Activated CD4-positive, alpha-beta T cell treated with anti-CD3 and anti-CD28 coated beads, Interleukin-2, Interleukin-4, amounts not matched to agents 100 ng/mL and 50 ng/mL, durations not matched to agents 16 hours and 8 hours (primary cell): Measurements from ENCODE around the gene PTPA.
"Not testable (repeated sequence)": the region's sequence is repeated elsewhere in the genome, so short reads cannot be mapped to it uniquely, and the experiment has no call there.

ENCODE experiments used
- DNase-seq: peaks from one replicate; pipeline ENCODE4 v3.0.0-alpha.2; 2020; ENCODE audit warnings: low spot score

PTPA gene

DNA sequence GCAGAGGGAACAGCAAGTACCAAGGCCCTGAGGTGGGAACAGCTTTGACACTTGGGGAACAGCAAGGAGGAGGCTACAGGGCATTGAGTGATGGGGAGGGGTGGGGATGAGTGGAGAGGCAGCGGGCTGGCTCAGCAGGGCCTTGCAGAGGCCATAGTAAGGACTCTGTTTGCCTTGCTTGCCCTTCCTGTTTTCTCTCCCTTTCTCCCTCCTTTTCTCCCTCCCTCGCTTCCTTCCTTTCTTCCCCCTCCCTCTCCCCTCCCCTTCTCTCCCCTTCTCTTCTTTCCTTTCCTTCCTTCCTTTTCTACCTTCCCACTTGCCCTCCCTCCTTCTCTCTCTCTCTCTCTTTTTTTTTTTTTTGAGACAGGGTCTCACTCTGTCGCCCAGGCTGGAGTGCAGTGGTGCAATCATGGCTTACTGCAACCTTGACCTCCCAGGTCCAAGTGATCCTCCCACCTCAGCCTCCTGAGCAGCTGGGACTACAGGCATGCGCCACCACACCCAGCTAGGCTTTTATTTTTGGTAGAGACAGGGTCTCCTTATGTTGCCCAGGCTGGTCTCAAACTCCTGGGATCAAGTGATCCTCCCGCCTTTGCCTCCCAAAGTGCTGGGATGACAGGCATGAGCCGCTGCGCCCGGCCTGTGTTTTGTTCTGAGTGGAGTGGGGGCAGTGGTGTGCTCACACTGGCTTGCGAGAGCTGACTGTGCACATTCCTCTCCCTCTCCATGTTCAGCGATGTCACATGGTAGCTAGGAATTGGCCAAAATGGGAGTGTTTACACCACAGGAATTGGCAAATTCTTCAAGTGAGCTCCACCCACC, 49.7 kb downstream of the PTPA start:
- DNase-seq: no peak

DNA sequence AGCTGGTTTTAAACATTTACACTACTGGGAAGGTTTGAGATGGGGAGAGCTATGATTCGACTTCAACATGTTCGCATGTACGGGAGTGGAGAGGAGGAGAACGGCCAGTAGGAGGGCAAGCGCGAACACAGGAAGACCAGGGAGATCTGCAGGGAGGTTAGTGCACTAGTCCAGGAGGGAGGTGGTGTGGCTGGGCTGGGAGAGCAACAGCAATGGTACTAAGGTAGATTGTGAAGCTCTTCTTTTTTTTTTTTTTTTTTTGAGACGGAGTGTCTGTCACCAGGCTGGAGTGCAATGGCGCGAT, 50.3 kb downstream of the PTPA start:
- DNase-seq: no peak

DNA sequence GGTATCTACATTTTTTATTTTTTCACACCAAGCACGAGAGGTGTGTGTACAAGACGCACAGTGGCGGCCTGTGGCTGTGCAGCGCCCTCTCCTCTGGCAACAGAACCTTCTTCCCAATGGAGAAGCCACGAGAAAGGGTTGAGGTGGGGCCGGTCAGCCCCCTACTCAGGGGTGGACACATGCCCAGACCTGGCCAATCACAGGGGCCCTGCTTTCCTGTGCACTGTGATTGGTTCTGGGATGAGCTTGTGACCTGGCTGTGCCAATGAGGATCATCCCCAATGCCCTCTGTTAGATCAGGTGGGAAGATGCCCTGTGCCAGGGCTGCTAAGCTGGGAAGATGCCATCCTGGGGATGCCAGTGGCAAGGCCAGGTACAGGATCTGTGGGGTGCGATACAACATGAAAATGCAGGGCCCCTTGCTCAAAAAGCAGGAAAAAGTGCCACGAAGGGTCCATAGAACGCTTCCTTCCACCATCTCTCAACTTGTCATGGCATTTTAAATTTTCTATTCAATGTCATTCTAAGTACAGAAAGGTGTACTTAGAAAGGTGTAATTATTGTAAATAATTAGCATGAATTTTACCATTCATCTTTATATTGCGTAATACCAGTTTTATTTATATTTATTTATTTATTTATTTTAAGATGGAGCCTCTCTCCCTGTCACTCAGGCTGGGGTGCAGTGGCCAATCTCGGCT, 51.4 kb downstream of the PTPA start:
- DNase-seq: no peak

DNA sequence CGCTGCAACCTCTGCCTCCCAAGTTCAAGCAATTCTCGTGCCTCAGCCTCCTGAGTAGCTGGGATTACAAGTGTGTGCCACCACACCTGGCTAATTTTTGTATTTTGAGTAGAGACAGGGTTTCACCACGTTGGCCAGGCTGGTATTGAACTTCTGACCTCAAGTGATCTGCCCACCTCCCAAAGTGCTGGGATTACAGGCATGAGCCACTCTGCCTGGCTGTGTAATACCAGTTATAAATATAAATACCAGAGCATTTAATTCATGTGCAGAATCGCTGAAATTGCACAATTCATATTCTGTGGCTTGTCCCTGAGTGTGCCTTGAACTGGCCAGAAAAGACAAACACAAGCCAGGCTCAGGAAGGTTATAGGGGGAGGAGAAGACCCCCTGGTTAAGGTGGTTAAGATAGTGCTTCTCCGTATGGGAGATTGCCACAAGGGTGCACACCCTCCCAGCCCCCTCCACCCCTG, 52.0 kb downstream of the PTPA start:
- not testable (repeated sequence) for DNase-seq

DNA sequence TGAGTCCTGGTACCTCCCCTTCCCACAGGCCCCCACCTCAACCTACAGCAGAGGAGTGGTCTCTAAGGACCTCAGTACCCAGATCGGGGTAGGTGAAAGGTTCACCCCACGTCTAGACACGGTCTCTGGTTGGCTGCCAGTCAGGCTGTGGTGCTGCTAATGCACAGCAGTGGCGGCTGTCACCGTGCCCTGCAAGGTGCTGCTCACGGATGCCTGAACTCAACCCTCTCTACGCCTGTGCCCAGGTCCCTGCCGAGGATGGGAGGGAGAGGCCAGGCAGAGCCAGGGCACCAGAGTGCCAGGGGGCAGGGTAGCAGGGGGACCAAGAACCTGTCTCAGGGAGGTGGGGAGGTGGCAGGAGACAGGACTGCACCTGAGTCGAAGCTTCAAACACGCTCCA, 52.5 kb downstream of the PTPA start:
- DNase-seq: no peak

DNA sequence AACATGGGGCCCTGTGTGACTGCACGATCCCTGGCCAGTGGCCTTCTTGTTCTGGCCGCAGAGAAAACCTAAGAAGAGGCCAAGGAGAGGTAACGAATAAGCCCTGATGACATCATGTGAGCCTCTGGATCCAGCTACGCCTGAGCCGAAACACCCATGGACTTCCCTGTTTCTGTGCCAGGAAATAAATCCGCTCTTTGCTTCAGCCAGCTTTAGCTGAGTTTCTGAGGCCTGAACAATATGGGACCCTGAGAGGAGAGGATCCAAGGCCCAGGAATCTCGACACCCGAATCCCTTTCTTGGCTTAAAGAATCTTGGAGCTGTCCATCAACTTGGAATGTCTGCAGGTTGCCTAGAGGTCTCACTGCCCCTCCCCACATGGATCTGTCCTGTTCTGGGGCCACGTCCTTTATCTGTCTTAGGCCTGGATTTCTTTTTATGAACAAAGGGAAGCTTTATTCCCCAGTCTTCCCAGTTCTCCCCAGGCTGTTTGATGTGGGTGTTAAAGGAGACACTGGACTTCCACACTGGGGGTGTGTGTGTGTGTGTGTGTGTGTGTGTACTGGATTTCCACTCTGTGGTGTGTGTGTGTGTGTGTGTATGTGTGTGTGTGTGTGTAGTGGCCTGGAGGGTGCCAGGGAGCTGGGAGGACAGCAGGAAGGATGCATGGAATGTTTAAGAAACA, 53.2 kb downstream of the PTPA start:
- no peak for DNase-seq

DNA sequence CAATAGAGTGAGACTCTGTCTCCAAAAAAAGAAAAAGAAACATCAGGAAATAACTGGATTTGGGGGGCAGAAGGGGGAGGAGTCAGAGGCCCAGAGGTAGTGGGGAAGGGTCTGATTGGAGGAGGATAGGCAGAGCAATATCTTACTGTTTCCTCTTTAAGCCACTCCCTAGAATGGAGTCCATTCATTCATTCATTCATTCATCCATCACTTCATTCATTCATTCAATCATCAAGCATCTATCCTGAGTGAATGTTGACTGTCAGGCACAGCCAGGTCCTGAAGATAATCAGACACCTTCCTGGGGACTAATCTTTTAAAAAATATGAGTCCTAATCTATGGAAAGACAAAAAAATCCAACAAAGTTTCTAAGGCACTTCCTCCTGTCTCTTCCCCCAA, 54.0 kb downstream of the PTPA start:
- DNase-seq: no peak

DNA sequence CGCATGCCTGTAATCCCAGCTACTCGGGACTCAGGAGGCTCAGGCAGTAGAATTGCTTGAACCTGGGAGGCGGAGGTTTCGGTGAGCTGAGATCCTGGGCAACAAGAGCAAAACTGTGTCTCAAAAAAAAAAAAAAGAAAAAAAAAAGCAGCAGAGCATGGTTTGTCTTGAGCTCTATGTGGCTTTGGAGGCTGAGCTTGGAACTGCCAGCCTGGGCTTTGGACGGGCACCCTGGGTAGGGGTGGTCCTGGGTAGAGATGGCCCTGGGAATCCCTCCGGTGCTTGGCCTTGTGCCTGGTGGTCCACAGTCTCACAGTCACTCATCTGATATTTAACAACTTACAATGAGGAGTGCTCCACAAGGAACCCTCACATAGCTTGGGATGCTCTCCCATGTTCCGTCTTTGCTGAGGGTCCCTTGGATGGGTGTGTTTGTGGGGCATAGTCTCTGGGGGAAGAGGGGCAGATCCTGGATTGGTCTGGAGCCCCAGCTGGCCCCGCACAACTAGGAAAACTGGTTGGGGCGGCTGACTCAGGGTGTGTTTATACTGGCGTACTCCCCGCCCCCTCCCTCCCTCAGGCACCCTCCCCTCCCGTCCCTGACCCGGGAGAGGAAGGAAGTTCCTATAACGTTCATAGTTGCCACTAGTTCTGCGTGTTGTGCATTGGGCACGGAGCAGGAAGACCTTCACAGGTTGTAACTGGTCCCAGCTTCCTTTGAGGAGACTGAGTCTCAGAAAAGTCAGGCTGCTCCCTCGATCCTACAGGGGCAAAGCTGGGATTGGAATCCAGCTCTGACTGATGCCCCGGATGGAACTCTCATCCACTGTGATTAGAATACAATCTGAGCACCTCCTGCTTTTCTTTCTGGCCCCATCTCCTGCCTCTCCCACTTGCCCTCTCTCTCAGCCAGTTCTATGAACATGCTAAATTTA, 55.7 kb downstream of the PTPA start:
- DNase-seq: no peak

DNA sequence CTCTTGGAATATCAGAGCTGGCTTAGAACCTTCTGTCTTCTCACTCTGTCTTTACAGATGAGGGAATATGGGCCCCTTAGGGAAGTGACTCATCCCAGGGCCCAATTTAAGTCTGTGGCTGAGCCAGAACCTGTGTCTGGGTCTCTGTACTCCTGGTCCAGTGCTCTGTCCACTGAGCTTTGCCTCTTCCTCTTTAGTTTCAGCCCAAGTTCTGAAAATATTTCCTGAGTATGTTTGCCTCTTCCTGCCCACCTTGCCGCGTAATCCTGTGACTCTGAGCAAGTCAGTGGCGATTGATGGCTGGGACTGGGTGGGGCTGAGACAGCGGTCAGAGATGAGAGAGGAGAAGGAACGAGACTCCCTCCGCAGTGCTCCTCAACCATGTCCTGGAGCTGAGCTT, 59.0 kb downstream of the PTPA start:
- no peak for DNase-seq

DNA sequence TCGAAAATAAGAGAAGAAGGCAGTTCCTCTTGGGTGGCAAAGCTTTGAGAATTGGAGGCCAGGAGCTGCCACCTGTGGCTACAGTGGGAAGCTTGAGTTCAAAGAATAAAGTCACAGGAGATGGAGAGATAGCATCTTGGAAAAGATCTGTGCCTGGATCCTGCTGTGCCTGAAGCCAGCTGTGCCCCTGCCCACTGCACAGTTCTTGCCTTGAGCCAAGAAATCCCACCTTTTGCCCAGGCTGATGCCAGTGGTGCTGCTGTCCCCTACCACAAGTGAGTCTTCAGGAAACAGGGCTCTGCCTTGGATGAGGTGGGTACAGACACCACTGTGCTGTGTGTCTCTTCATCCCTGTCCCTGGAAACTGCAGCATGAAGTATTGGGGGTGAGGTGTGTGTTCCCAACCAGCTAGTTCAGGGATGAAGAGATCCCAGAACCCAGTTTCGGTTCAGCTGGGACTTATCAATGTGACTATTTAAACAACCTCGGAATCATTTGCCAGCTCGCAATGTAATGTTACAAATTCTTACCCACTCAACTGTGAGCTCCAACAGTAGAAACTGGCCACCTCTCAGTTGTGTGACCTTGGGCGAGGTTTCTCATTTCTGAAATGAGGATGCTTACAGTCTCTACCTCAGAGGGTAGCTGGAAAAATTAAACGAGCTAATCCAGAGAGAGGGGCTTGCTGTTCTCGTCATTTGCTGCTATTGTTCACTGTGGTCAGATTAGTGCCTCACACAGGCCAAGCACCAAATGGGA, 61.0 kb downstream of the PTPA start:
- no peak for DNase-seq

DNA sequence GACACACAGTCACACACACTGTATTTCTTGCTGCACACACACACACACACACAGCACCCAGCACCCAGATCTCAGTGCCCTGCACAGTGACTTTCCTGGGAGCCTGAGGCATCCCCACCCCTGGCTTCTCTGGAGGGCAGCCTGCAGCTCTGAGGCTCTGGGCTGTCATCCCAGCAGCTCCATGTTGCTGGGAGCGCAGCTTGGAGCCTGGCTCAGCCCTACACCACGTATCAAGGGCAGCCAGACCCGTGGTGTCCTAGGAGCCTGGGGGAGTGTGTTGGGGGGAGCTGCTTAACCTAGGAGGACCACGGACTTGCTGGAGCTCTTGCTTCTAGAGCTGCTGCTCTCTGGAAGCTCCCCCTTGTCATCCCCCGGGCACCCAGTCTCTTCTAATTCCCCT, 61.6 kb downstream of the PTPA start:
- no peak for DNase-seq

DNA sequence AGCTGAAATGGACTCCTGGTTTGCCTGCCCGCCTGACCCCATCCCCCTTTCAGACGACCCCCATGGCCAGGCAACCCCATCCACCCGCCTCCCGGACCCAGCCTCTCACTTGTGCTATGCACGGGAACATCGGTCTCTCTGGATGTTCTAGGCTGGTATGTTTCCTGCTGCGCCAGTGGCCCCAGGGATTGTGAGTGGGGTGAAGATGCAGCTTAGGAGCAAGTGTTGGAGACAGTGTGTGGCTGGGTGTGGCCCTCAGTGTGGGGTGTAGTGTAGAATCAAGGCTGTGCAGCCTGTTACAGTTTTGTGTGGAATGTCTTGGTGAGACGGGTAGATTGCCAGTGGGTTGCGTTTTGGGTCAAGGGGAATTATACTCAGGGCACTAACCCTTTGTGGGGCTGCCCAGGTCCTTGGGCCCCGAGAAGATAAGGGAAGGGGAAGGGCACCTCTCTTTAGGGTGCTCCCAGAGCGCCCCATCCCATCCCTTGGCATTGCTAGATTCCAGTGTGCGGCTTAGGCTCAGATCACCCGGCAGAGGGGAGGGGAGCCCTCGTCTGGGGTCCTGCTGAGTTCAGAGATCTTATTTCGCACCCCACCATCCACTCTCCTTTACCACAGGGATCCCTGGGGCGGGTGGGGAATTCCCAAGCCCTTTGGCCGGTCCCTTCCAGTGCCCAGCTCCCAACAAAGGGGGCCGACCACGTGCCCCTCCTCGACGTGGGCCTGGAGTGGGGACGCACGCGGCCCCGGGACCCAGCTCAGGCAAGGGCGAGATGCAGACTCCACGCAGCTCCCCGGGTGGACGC, 62.3 kb downstream of the PTPA start:
- DNase-seq: no peak

DNA sequence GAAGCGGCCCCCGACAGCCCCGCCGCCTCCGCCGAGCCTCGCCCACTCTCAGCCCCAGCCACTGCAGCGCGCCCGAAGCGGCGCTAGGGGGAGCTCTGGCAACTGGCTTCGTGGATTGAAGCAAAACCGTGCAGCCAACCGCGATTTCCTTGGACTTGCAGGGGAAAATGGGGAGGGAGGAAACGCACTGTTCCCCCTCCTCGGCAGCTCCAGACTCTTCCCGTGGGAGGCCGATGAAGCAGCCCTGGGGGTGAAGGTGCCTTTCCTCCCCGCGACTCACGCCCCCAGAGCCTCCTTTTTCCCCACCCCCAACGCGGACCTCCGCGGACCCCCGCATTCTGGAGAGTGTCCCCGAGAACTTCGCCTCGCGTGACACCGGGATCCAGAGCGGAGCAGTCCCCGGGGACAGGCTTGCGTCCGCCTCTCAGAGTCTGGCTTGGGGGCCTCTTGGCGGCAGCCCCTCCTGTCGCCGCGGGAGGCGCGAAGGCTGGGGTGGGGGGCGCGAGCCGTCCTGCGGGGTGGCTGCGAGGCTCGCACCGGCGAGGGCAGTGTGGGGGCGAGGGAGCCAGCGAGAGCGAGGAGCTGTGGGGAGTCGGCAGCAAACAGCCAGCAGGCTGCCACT, 63.0 kb downstream of the PTPA start:
- peak; percentile 82 for DNase-seq

DNA sequence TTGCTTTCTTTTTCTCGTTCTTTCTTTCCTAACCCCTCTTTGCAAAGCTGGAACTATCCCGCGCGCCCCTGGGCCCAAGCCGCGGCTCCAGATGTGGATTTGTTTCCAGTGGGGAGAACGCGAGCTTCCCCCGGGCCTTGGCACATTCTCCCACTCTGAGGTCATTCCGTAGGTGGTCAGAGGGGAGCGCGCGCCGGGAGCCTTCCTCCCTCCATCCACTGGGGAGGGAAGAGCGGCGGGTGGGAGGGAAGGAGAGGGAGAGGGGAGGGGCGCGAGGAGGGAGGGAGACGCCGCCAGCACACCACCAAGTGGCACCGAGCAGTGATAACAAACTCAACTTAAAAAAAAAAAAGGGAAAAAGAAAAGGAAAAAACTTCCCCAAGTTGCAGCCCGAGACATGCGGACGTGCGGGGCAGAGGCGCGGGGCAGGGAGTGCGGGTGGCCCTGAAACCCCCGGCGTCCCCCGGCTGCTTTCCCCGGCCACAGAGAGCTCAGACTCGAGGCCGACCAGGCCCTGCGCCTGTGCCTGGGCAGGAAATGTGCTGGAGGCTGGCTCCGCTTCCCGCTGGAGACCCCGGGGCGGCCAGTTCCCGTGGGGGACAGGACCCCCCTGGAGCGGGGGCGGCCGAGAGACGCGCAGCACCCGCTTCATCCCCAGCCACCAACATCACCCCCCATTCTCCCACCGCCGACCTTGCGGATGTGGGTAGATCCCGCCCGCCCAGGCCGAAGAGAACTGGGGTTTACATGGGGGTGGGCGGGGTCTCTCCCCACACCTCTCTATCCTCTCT, 63.7 kb downstream of the PTPA start:
- no peak for DNase-seq

DNA sequence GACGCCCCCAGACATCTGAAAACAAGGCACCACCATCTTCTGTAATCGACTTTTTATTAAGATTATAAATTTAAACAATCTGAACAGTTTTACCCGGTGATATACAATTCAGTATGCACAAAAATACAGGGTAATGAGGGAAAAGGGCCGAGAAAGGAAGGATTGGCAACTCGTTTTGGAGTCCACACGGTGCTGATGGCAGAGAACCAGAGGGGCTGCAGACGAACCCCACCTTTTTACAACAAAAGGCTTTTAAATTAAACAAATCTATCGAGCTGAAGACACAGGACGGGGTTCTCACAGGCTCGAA, 64.3 kb downstream of the PTPA start:
- DNase-seq: no peak

DNA sequence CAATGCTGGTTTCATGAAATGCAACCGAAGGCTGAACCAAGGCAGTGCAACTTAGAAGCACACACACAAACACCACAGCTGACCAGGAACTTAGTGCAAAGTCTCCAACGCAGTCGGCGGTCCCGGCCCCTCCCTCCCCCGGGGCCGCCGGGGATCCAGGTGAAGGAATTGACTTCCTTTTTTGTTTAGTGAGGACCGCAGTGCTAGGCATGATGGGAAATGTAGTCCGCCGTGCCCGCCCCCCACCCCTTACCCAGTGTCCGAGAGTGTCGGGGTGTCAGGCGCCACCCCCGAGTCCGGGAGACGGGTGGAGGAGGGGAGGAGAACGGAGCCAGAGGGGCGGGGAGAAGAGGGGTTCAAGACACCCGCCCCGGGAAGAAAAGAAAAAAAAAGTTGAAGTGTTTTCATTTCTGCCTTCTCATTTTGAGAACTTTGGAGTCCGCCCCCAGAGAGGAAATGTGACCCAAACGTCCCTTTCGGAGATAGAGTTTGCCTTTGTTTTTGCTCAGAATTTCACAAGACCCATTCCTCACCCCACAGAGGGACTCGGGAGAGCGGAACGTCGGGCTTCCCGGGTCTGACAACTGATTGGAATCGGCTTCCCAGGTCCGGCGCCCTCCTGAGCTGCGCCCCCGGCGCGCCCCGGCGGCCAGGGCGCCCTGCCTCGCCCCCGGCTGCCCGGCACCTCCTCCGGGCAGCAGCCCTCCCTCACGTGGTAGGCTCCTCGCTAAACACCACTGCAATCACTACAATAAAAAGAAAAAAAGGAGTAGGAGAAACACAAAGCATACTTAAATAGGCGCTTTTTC, 64.8 kb downstream of the PTPA start:
- DNase-seq: peak; percentile 66

DNA sequence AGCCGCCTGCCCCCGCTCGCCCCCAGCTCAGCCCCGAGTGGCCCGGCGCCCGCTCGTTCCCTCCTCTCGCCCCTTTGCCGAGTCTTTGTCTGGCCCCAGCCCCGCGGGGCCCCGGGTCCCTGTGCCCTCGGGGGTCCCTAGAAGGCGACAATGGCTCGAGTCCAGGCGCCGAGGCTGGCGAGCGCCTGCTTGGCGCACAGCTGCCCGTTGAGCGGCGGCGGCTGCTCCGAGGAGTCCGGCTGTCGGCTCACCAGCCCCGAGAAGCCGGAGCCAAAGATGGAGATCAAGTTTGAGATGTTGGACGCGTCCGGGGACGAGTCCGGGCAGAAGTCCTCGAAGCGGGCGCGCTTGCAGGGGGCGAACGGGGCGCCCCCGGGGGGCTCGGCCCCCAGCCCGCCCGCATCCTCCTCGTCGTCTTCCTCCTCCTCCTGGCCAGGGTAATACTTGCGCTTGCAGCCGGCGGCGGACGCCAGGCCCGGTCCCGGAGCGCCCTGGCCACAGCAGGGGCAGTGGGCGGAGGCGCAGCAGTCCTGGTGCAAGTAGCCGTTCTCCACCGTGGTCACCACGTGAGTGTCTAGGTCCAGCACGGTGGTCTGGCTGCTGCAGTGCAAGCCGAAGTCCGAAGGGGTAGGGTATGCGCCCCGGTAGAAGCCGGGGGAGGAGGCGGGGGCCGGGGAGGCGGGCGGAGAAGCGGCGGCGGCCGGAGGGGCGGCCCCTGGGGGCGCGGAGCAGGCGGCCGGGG, 65.7 kb downstream of the PTPA start:
- no peak for DNase-seq

DNA sequence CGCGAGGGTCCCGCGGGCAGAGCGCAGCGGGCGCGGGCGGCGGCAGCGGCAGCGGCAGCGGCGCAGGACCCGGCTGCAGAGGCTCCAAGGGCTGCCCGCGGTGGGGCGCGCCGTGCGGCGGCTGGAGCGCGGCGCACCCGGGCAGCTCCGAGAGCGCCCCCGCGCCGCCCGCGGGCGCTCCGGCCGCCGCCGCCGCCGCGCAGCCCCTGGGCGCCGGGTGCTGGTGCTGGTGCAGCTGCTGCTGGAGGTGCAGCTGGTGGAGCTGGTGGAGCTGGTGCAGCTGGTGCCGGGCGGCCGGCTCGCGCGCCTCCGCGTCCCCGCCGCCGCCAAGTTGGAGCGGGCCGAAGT, 66.2 kb downstream of the PTPA start:
- no peak for DNase-seq
